Uterus (tissue), 2 donors: ENCODE measurements around the gene TTC9C.

Experiments
- CTCF ChIP-seq, 4 experiments: fragments of 200-600 bp in 2 of 4; fragments of 450-650 bp in 2 of 4; sonication (generic) in 2 of 4; IDR thresholded peaks; one replicate each; pipeline ENCODE4 v1.5.1; 2016 to 2019; ENCODE audit warnings: antibody characterized with exemption in 4 of 4, mild to moderate bottlenecking in 2 of 4, moderate library complexity in 1 of 4
- POLR2A ChIP-seq, 2 donors: fragments of 450-650 bp; IDR thresholded peaks; one replicate each; pipeline ENCODE4 v1.6.1; 2016; ENCODE audit warnings: antibody characterized with exemption in 2 of 2, mild to moderate bottlenecking in 1 of 2, moderate library complexity in 1 of 2

GRCh38 chr11:62777389-62777788, 49.1 kb downstream of the TTC9C start:
- no peak for TF ChIP-seq CTCF (IDR thresholded peaks at IDR 0.05)
- no peak for TF ChIP-seq POLR2A (IDR thresholded peaks at IDR 0.05)
